ENCODE results near the gene SIPA1L3. TPM values are rescaled to one million over a fixed set of nuclear protein-coding genes. Genes with fewer than 3 reads are reported as not detected.
"Not testable (repeated sequence)": the region's sequence is repeated elsewhere in the genome, so short reads cannot be mapped to it uniquely, and the experiment has no call there.

The SIPA1L3 gene
- total RNA-seq, 2 donors from 2014 or later: 9.8 to 10.0 TPM

- no peak for ATAC-seq
- DNase-seq: no peak
- intact Hi-C loops (cut with DNase I): no loop called here
Measured at GRCh38 chr19:38070573-38070972, 163.6 kb downstream of the SIPA1L3 start.

- intact Hi-C loops (cut with DNase I); ATAC-seq; DNase-seq: not testable (repeated sequence)
Measured at GRCh38 chr19:38071054-38071453, 164.0 kb downstream of the SIPA1L3 start.

DNA sequence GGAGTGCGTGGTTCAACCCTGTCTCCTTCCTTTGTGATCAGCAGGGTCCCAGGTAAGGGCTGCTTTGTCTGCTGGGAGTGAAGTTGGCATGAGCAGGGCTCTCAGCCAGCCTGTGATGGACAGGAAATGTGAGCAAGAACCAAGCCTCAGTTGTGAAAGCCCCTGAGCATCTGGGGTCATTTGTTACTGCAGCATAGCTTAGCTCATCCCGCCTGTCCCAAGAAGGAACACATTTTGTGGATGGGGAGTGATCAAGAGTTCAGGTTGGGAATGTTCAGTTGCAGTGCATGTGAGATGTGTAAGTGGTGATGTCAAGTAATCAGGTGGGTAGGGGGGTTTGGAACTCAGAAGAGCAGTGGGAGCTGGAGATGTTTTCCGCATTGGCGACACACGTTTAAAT lies 164.6 kb downstream of the SIPA1L3 start:
- intact Hi-C loops (cut with DNase I): no loop called here
- DNase-seq (no peak), ATAC-seq (no peak)

DNA sequence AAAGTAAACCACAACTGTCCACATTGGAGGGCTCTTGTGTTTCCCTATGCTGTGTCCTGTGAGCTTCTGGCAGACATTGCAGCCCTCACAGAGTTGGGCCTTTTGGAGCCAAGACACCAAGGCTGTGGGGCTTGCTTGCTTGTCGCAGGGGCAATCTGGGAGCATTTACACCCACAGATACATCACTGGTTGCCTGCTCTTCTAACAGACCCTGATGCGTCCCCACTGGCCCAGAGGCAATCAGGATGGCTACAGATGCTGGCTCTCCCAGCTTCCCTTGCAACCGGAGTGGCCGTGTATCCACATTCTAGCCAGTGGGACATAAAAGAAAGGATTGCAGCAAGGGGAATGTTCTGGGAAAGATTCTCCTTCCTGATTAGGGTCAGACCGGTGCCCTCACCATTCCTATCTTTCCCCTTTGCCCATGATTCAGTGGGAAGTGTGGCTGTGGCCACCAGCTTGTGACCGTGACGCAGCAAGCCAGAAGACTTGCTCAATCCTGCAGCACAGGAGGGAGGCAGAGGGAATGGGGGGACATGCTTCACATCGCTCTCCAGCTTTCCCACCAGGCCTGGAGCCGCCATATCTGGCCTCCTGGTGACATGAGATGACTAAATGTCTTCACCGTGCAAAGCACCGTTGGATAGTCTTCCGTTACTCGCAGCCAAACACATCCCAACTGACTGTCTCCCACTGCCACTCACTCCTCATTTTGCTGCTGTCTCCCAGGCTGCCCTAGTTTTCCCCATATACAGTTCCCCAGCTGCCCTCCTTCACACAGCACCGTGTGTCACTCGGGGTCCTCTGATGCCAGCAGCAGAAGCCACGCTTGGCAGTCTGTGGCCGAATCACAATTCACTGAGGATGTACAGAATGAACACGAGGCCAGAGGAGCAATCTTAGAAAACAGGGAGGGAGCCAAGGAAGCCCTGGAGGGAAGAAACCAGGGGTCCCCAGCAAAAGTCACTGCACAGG lies 166.1 kb downstream of the SIPA1L3 start:
- no peak for DNase-seq
- no peak for ATAC-seq
- intact Hi-C loops (cut with DNase I): no loop called here

DNA sequence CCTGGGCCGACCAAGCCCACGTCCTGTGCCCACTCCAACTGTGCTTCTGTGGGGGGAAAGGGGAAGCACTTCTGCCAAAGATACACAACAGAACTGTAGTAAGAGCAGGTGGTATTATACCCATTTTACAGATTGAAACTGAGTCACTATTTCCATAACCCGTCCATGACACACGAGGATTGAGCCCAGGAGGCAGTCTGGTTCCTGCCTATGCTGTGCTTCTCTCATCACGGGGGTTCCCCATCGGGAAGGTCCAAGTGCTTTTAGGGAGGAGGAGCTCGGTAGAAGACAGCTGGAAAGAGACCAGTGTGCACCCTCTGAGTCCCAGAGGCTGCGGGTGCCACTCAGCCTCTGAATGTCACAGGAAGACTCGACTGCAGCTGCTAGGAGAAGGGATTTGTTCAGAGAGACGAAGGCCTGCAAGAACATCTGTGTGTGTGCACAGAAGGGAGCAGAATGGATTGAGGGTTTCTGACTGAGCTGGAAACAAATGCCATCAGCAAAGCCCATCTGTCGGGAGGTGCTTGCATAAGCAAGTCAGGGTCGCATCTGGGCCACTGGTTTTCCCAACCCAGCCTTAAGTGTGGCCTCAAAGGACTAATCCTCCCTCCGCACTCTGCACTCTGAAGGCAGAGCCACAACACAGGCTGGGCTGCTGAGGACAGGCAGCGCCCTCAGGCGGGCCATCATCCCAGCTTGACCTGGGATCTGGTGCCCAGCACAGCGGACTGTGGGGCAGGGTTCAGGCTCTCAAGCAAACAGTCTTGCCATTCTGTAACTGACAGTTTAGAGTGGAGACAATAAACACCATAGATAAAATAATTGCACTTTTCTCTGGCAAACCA lies 167.1 kb downstream of the SIPA1L3 start:
- ATAC-seq (no peak), DNase-seq (no peak)
- intact Hi-C loops (cut with DNase I): no loop called here

DNA sequence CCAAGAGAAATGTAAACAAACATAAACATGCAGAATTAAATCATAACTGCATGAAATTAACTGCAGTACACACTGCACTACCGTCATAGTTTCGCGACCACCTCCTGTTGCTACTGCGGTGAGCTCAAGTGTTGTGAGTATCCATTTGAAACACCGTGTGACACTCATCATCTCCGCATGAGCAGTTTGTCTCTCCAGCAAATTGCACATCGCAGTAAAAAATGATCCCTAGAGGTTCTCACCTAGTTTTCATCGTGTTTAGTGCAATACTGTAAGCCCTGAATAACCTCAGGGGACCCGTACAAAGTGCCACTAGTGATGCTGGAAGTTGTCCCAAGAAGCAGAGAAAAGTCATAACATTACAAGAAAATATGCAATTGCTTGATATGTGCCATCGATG lies 169.3 kb downstream of the SIPA1L3 start:
- intact Hi-C loops (cut with DNase I): no loop called here
- DNase-seq: no peak
- no peak for ATAC-seq

- intact Hi-C loops (cut with DNase I): no loop called here
- ATAC-seq: no peak
Measured at GRCh38 chr19:38078302-38078930, 171.4 kb downstream of the SIPA1L3 start.

GRCh38 chr19:38079926-38080380 lies 172.9 kb downstream of the SIPA1L3 start:
- ATAC-seq (peak in 1 of 2 donors; percentile 54), DNase-seq (no peak)
- intact Hi-C loops (cut with DNase I): no loop called here

More at GRCh38 chr19:38078302-38078930, 171.4 kb downstream of the SIPA1L3 start:
- no peak for DNase-seq

DNA sequence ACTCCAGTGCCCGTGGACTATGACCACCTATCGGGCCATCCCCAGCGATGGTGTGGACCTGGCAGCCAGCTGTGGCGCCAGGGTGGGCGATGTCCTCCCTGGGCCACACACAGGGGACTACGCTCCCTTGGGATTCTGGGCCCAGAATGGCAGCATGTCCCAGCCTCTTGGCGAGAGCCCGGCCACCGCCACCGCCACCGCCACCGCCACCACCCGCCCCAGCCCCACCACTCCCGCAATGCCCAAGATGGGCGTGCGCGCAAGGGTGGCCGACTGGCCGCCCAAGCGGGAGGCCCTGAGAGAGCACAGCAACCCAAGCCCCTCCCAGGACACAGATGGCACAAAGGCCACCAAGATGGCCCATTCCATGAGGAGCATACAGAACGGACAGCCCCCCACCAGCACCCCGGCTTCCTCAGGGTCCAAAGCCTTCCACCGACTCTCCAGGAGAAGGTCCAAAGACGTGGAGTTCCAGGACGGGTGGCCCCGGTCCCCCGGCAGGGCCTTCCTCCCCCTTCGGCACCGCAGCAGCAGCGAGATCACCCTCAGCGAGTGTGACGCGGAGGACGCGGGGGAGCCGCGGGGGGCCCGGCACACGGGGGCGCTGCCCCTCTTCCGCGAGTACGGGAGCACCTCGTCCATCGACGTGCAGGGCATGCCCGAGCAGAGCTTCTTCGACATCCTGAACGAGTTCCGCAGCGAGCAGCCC lies 174.7 kb downstream of the SIPA1L3 start:
- intact Hi-C loops (cut with DNase I): no loop called here
- ATAC-seq: no peak

DNA sequence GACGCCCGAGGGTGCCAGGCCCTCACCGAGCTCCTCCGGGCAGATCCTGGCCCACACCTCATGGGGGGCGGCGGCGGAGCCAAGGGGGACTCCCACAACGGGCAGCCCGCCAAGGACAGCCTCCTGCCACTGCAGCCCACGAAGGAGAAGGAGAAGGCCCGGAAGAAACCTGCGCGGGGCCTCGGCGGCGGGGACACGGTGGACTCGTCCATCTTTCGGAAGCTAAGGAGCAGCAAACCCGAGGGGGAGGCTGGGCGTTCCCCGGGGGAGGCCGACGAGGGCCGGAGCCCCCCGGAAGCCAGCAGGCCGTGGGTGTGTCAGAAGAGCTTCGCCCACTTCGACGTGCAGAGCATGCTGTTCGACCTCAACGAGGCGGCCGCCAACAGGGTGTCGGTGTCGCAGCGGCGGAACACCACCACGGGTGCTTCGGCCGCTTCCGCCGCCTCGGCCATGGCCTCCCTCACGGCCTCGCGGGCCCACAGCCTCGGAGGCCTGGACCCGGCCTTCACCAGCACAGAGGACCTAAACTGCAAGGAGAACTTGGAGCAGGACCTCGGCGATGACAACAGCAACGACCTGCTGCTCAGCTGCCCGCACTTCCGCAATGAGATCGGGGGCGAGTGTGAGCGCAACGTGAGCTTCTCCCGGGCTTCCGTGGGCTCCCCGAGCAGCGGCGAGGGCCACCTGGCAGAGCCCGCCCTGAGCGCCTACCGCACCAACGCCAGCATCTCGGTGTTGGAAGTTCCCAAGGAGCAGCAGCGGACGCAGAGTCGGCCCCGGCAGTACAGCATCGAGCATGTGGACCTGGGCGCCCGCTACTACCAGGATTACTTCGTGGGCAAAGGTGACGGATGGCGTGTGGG lies 175.5 kb downstream of the SIPA1L3 start:
- no peak for ATAC-seq
- intact Hi-C loops (cut with DNase I): no loop called here
- no peak for DNase-seq

More for the DNA sequence above, 174.7 kb downstream of the SIPA1L3 start:
- DNase-seq: no peak

DNA sequence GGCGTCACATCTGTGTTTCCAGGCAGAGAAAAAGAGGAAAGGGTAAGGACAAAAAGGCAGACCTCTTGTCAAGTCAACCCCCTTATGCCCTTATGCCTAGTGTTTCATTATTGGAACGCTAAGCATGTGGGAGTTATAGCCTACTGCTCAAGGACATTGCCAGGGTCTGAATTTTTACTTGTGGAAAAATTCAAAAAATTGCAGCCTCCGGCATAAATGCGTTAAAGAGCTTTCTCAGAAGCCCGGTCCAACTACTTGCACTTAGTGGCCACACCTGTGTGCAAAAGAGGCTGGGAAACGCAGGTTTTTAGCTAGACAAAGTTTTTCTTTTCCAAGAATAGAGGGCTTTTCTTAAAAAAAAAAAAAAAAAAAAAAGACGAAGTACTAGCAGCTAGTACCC lies 177.2 kb downstream of the SIPA1L3 start:
- intact Hi-C loops (cut with DNase I): no loop called here
- ATAC-seq (no peak), DNase-seq (no peak)

DNA sequence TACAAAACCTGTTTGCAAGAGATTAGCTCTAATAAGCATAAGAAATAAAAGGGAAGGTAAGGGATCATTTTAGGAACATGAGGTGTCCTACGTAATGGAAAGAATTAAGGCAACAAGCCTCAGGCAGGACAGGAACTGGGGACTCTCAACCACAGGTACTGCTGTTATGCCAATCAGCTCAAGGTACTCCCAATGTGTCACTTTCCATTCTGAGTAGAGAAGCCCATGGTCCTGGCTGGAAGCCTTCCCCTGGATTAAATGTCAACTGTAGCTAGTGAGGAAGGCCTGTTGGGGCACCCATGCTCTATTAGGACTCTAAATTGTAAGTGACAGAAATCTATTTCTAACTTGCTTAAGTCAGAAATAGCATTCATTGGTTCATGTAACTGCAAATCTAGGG lies 182.4 kb downstream of the SIPA1L3 start:
- no peak for DNase-seq
- intact Hi-C loops (cut with DNase I): no loop called here
- ATAC-seq: no peak

- DNase-seq (no peak), ATAC-seq (no peak)
- intact Hi-C loops (cut with DNase I): no loop called here
Measured at GRCh38 chr19:38093154-38093553, 186.1 kb downstream of the SIPA1L3 start.

- intact Hi-C loops (cut with DNase I): no loop called here
- peak; percentile 65 to 76 for ATAC-seq
- no peak for DNase-seq
Measured at GRCh38 chr19:38093587-38093986, 186.6 kb downstream of the SIPA1L3 start.

DNA sequence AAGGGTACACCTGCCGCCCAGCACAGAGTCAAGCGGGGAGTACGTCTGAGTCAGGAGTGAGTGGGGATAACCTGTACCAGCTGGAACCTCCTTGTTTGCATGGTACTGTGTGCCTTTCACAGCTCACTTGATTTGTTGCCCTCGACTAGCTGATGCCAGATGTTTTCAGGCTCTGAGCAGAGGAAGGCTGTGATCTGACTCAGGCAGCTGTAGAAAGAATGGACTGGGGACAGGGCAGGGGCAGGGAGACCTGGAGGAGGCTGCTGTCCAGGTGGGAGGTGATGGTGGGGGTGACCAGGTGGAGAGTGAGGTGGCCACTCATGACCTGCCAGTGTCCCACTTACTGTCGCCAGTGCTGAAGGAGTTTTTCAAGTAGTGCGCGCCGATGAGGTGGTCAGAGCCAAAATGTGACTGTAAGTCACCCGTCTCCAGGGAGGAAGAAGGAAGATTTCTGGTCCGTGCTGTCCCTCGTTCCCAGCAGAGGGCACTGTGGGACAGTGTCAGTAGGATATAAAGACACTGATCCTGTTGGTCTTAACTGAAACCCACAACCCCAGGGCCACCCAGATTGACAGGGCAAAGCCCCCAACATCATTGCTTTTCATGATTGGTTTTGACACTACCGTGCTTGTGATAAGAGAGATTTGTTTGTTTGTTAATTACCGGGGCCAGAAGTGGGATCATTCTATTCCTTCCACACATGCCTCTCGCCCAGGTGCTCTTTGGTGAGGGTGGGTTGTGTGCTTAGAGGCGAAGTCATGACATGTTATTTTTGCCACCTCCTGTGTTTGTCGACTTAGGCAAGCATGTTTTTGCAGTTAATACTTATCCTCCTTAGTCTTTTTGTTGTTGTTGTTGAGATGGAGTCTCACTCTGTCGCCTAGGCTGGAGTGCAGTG lies 188.7 kb downstream of the SIPA1L3 start:
- ATAC-seq (peak; percentile 60 to 61), DNase-seq (peak; percentile 72)
- intact Hi-C loops (cut with DNase I): loop anchor here (5.0 kb wide), 1 partner anchor 193 kb away; no protein-coding TSS in a partner anchor

DNA sequence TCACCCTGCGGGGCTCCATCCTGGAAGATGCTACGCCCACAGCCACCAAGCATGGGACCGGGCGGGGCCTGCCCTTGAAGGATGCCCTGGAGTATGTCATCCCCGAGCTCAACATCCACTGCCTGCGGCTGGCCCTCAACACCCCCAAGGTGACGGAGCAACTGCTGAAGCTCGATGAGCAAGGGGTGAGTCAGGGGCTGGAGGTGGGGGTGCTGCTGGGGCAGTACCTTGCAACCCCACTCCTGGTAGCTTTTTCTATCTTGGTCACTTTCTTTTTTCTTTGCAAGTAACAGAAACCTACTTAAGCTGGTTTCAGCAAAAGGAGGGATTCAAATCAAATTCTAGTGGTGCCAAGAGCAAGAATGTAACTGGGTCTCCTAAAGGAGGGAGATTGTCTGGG lies 193.0 kb downstream of the SIPA1L3 start:
- ATAC-seq: no peak
- no peak for DNase-seq
- intact Hi-C loops (cut with DNase I): loop anchor here (5.0 kb wide), 1 partner anchor 198 kb away; no protein-coding TSS in a partner anchor

DNA sequence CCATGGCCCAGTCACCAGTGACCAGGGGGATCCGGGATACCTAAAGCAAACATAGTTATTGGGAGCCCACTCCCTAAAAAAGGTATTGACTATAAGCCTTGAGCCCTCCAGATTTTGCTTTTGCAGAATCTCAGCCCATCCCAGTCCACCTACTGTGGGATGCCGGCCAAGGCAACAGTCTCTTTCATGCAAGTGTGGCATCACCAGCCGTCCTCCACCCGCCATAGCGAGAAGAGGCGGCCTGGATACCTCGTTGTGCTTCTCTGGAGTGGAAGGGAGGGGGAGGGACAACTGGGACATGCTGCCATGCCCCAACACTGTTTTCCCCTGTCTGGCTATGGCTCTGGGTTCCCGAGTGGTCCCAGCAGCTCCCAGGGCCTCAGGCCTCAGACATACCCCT lies 193.6 kb downstream of the SIPA1L3 start:
- intact Hi-C loops (cut with DNase I): no loop called here
- no peak for DNase-seq
- ATAC-seq: no peak

All from left cardiac atrium (tissue), 4 donors.